Epithelial cell of prostate (primary cell): ENCODE results near the gene PLEKHN1.
A peak's percentile ranks its signal among the peaks of the same experiment; 100 is the strongest.
"Not testable (repeated sequence)": the region's sequence is repeated elsewhere in the genome, so short reads cannot be mapped to it uniquely, and the experiment has no call there.

Experiments used
- DNase-seq: peaks from one replicate; pipeline ENCODE4 v3.0.0-alpha.2; 2011; ENCODE audit warnings: low read depth, low spot score
- H3K27ac ChIP-seq: fragments of 450-650 bp; 2 replicates; pipeline ENCODE4 v1.5.1; 2017; ENCODE audit warnings: mild to moderate bottlenecking

The PLEKHN1 gene

GRCh38 chr1:1003618-1004419, 37.5 kb downstream of the PLEKHN1 start:
- H3K27ac ChIP-seq: no peak overlapping the region
- DNase-seq: no peak

- no peak overlapping the region for H3K27ac ChIP-seq
- no peak for DNase-seq
These were observed 38.1 kb downstream of the PLEKHN1 start for GRCh38 chr1:1004420-1004779.

- no peak for DNase-seq
- H3K27ac ChIP-seq: no peak overlapping the region
These were observed 38.8 kb downstream of the PLEKHN1 start for GRCh38 chr1:1004780-1005697.

- DNase-seq: no peak
- H3K27ac ChIP-seq: no peak overlapping the region
These were observed 39.6 kb downstream of the PLEKHN1 start for GRCh38 chr1:1005774-1006304.

- no peak overlapping the region for H3K27ac ChIP-seq
- DNase-seq: no peak
These were observed 40.2 kb downstream of the PLEKHN1 start for GRCh38 chr1:1006305-1007159.

- DNase-seq, H3K27ac ChIP-seq: not testable (repeated sequence)
These were observed 43.8 kb downstream of the PLEKHN1 start for GRCh38 chr1:1010131-1010530.

GRCh38 chr1:1011396-1011949, 45.2 kb downstream of the PLEKHN1 start:
- no peak for DNase-seq
- no peak overlapping the region for H3K27ac ChIP-seq

GRCh38 chr1:1012736-1013104, 46.4 kb downstream of the PLEKHN1 start:
- not testable (repeated sequence) for DNase-seq

GRCh38 chr1:1013105-1013921, 47.0 kb downstream of the PLEKHN1 start, which contains the start of gene ISG15:
Gene ISG15 (plus strand): TSS chr1:1013497. CDS start chr1:1013574, 77 bp downstream.
- DNase-seq: peak; percentile 40
- peak within 1 kb of the TSS; percentile 46 for H3K27ac ChIP-seq

More at GRCh38 chr1:1012736-1013104, 46.4 kb downstream of the PLEKHN1 start:
- peak overlapping the region; percentile 46 for H3K27ac ChIP-seq

- DNase-seq: no peak
- no peak overlapping the region for H3K27ac ChIP-seq
These were observed 47.8 kb downstream of the PLEKHN1 start for GRCh38 chr1:1013922-1014648.

GRCh38 chr1:1014799-1015681, 48.8 kb downstream of the PLEKHN1 start:
- no peak for DNase-seq
- H3K27ac ChIP-seq: no peak overlapping the region

- not testable (repeated sequence) for H3K27ac ChIP-seq, DNase-seq
These were observed 51.4 kb downstream of the PLEKHN1 start for GRCh38 chr1:1017397-1018320.

GRCh38 chr1:1018321-1018685, 52.0 kb downstream of the PLEKHN1 start:
- not testable (repeated sequence) for H3K27ac ChIP-seq, DNase-seq

GRCh38 chr1:1019122-1019999, 53.1 kb downstream of the PLEKHN1 start:
- no peak for DNase-seq
- peak overlapping the region; percentile 95 for H3K27ac ChIP-seq

- peak within 1 kb of the TSS; percentile 95 for H3K27ac ChIP-seq
- DNase-seq: no peak
These were observed 53.7 kb downstream of the PLEKHN1 start, which contains the start of gene AGRN for GRCh38 chr1:1020000-1020404. Gene AGRN (plus strand): TSS chr1:1020120. CDS start chr1:1020173, 53 bp downstream.
